ENCODE results near the gene KANSL1L.

- TF ChIP-seq FOXM1 (IDR thresholded peaks at IDR 0.05; ENCODE audit: borderline replicate concordance, low read depth) (no peak), EGR1 (IDR thresholded peaks at IDR 0.05) (no peak), USF1 (IDR thresholded peaks at IDR 0.05) (no peak), NFIC (IDR thresholded peaks at IDR 0.05) (no peak), TAF1 (IDR thresholded peaks at IDR 0.05; ENCODE audit: low read depth) (no peak), REST (IDR thresholded peaks at IDR 0.05; ENCODE audit: low read depth) (no peak), MAX (IDR thresholded peaks at IDR 0.05) (no peak), TEAD4 (IDR thresholded peaks at IDR 0.05) (no peak), CREB1 (IDR thresholded peaks at IDR 0.05; ENCODE audit: low read depth) (no peak)
These were observed 143.0 kb downstream of the KANSL1L start for GRCh38 chr2:210028178-210028577.
